Activated naive CD8-positive, alpha-beta T cell treated with anti-CD3 and anti-CD28 coated beads, Interleukin-2, amount 10 ng/mL, durations not matched to agents 7 days and 5 days (primary cell): ENCODE data around the gene PDE8A. TPM values are rescaled to one million over a fixed set of nuclear protein-coding genes. Genes with fewer than 3 reads are reported as not detected.

Experiments
- ATAC-seq: fragments of 150-1000 bp; cut with Tn5 transposase; one replicate; pipeline ENCODE4 v1.10.0; 2021; ENCODE audit warnings: low read depth, moderate library complexity
- POLR2A ChIA-PET: fragments of 350-600 bp; sonication (Branson Sonifier 250); formaldehyde crosslinking; loops from one replicate; lab custom pipeline; 2021; ENCODE audit warnings: antibody characterized with exemption; lab: Charles Lee
- DNase-seq: peaks from one replicate; pipeline ENCODE4 v3.0.0; 2021
- H3K27ac Mint-ChIP-seq: one replicate; pipeline ENCODE4 v1.8.0; 2022; ENCODE audit warnings: mild to moderate bottlenecking, mixed read lengths
- H3K27me3 Mint-ChIP-seq: one replicate; pipeline ENCODE4 v1.8.0; 2022; ENCODE audit warnings: mild to moderate bottlenecking, moderate library complexity, mixed read lengths
- H3K36me3 Mint-ChIP-seq: one replicate; pipeline ENCODE4 v1.8.0; 2021; ENCODE audit warnings: mild to moderate bottlenecking, mixed read lengths
- H3K4me1 Mint-ChIP-seq: one replicate; pipeline ENCODE4 v1.8.0; 2021; ENCODE audit warnings: mixed read lengths
- H3K4me3 Mint-ChIP-seq: one replicate; pipeline ENCODE4 v1.8.0; 2022; ENCODE audit warnings: mild to moderate bottlenecking, moderate library complexity, mixed read lengths
- H3K9me3 Mint-ChIP-seq: one replicate; pipeline ENCODE4 v1.8.0; 2021; ENCODE audit warnings: mixed read lengths
- total RNA-seq, 2 experiments: library from RNA; stranded (reverse); gene quantifications; one replicate each; pipeline ENCODE4 v1.2.3, GENCODE V29; 2021

Gene PDE8A
- total RNA-seq, 2 experiments from 2014 or later = 22.3 to 27.7 TPM

DNA sequence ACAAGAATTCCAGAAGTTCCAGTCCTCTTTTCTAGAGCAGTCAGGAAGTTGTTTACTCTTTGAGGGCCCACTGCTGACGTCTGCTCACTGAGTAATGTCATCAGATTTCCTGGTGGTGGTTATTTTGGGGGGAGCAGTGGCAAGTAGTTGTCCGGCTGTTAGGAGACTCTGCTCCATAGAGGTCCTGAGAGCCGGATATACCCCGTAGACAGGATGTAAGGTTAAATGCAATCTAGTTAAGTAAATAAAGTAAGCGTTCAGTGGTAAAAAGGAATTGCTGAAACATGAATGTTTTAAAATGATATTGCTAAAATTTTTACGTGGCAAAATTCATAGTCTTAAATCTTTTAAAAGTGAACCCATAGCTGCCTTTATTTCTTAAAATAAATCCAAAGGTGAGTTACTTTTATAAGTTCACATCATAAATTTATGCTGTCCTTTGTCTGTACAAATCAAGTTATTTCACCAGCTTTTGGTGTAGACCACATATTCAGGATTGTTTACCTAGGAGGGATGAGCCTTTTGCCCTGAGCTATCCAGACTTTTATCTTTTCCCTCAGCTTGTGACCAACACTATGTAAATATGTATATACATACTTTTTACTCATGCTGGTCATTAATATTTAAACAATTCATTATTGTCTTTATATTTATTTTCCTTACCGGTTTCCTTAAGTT is 65.8 kb downstream of the PDE8A start:
- Mint-ChIP-seq H3K4me1 (peaks cover 30% of the 10 kb centered on the region), H3K27me3 (no peaks in the 10 kb centered on the region)
- no peak for DNase-seq

DNA sequence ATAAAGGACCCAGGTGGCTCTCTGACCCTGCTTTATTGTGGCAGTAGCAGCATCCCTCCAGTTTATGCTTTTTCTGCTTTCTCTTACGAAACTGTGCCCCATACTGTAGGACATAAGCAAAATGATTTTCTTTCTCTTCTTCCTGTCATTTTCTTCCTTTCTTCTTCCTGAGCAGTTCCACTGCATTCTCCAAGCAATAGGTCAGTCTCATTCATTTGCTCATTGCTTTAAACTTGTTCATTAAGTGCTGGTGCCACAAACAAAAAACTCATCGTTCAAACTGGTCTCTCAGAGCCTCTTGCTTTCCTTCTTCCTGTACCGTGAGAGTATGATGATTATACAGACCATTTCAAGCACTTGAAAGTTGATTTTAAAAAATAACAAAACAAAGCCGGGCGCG is 66.8 kb downstream of the PDE8A start:
- POLR2A ChIA-PET = interaction anchor here (1.4 kb wide), 1 partner anchor 67 kb away, joined by 4 read pairs; no protein-coding TSS in a partner anchor
- Mint-ChIP-seq H3K27ac (peak overlapping the region; percentile 43), H3K36me3 (peaks cover 15% of the 10 kb centered on the region), H3K4me1 (peaks cover 31% of the 10 kb centered on the region), H3K27me3 (no peaks in the 10 kb centered on the region), H3K4me3 (peak overlapping the region; percentile 17), H3K9me3 (peaks cover 6% of the 10 kb centered on the region)
- DNase-seq (no peak), ATAC-seq (no peak)

More for the DNA sequence above, 65.8 kb downstream of the PDE8A start:
- Mint-ChIP-seq H3K27ac (peak overlapping the region; percentile 60), H3K9me3 (peaks cover 2% of the 10 kb centered on the region), H3K36me3 (peaks cover 9% of the 10 kb centered on the region), H3K4me3 (peak overlapping the region; percentile 41)
- ATAC-seq = peak; percentile 78
- POLR2A ChIA-PET = interaction anchor here (1.4 kb wide), 1 partner anchor 66 kb away, joined by 4 read pairs; no protein-coding TSS in a partner anchor

DNA sequence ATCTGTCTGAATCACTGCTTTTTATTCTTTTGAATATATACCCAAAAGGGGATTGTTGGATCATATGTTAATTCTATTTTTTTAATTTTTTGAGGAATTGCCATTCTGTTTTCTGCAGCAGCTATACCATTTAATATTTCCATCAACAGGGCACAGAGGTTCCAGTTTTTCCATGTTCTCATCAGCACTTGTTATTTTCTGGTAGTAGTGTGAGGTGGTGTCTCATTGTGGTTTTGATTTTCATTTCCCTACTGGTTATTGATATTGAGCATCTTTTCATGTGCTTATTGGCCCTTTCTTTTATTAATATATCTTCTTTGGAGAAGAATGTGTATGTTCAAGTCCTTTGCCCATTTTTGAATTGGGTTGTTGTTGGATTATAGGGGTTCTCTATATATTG is 68.1 kb downstream of the PDE8A start:
- no peak overlapping the region for H3K27ac Mint-ChIP-seq
- no peaks in the 10 kb centered on the region for H3K27me3 Mint-ChIP-seq
- DNase-seq (no peak), ATAC-seq (no peak)
- POLR2A ChIA-PET = no interaction called here
- peaks cover 20% of the 10 kb centered on the region for H3K36me3 Mint-ChIP-seq
- no peak overlapping the region for H3K4me3 Mint-ChIP-seq
- peaks cover 7% of the 10 kb centered on the region for H3K9me3 Mint-ChIP-seq
- peaks cover 26% of the 10 kb centered on the region for H3K4me1 Mint-ChIP-seq

DNA sequence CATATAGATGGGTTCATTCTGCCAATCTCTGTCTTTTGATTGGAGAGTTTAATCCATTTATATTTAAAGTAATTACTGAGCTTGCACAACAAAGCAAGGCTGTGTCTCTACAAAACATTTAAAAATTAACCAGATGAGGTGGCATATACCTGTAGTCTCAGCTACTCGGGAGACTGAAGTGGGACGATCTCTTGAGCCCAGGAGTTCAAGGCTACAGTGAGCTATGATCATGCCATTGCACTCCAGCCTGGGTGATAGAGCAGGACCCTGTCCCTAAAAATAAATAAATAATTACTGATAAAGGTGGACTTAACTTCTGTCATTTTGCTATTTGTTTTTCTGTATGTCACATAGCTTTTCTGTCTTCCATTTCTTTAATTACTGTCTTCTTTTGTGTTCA is 78.1 kb downstream of the PDE8A start:
- peaks cover 27% of the 10 kb centered on the region for H3K9me3 Mint-ChIP-seq
- ATAC-seq (no peak), DNase-seq (no peak)
- peaks cover 12% of the 10 kb centered on the region for H3K4me1 Mint-ChIP-seq
- no peak overlapping the region for H3K27ac Mint-ChIP-seq
- POLR2A ChIA-PET = no interaction called here
- H3K27me3 Mint-ChIP-seq = no peaks in the 10 kb centered on the region
- peaks cover 49% of the 10 kb centered on the region for H3K36me3 Mint-ChIP-seq
- H3K4me3 Mint-ChIP-seq = no peak overlapping the region

DNA sequence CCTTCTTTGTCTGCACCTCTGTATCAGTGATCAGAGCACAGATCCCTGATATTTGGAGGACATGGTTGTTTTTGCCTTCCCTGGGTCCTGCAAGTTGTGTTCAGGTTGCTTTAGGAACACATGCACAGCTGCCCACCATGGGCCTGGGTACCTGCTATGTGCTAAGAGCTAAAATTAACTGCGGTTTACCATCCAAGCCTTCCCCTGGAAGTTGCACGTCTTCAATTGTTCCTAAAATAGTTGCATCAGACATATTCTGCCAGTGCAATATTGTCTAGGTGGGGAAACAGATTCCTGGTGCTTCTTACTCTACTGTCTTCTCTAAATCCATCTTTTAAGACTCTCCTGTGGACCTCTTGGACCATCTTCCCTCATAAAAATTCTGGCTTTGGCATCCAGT is 80.9 kb downstream of the PDE8A start:
- peaks cover 33% of the 10 kb centered on the region for H3K36me3 Mint-ChIP-seq
- no peak for ATAC-seq
- DNase-seq = no peak
- POLR2A ChIA-PET = no interaction called here
- peaks cover 9% of the 10 kb centered on the region for H3K4me1 Mint-ChIP-seq
- H3K9me3 Mint-ChIP-seq = peaks cover 20% of the 10 kb centered on the region
- no peak overlapping the region for H3K4me3 Mint-ChIP-seq
- no peaks in the 10 kb centered on the region for H3K27me3 Mint-ChIP-seq
- H3K27ac Mint-ChIP-seq = no peak overlapping the region

DNA sequence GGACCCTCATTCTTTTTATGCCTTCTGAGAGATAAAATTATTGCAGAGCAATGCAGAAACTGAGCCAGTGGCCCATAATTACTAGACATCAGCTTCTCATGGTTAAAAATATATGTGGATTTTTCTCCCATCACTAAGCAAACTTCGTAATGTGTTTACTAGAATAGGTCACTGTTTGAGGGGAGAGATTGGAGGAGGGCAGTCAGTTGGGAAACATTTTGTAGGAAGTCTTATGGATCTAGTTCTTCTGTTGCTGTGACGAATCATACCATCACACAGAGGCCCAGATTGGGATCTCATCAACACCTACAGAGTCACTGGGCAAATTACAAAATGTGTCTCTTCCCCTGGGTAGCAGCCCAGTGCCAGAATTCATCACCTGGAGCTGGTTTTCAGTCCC is 81.4 kb downstream of the PDE8A start:
- Mint-ChIP-seq H3K27ac (no peak overlapping the region), H3K27me3 (no peaks in the 10 kb centered on the region), H3K4me1 (peaks cover 9% of the 10 kb centered on the region), H3K9me3 (peaks cover 17% of the 10 kb centered on the region), H3K36me3 (peaks cover 29% of the 10 kb centered on the region), H3K4me3 (no peak overlapping the region)
- POLR2A ChIA-PET = no interaction called here
- ATAC-seq (no peak), DNase-seq (no peak)

DNA sequence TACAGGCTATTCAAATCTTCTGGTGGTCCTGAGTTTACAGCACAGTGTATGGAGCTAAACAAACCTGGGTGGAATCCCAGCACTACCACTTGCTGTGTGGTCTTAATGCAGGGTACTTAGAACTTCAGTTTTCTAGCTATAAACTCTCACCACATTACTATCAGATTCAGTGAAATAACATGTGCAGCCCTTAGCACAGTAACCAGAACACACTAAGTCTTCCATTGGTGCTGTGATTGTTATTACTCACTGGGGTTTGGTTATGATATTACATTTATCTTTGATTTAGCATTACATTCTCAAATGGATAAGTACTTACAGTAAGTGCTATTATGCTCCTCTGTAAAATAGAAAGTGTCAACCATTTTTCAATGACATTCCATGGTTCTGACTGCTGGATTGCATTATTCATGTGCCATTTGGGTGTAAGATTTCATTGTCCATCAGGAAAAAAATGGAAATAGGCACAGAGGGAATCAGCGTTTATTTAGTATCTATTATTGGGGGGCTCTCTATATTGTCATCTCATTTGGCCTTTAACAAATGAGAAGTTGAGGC is 81.9 kb downstream of the PDE8A start:
- POLR2A ChIA-PET = no interaction called here
- ATAC-seq (no peak), DNase-seq (no peak)
- Mint-ChIP-seq H3K27ac (no peak overlapping the region), H3K9me3 (peaks cover 15% of the 10 kb centered on the region), H3K27me3 (no peaks in the 10 kb centered on the region), H3K4me3 (no peak overlapping the region), H3K4me1 (peaks cover 9% of the 10 kb centered on the region), H3K36me3 (peaks cover 31% of the 10 kb centered on the region)

DNA sequence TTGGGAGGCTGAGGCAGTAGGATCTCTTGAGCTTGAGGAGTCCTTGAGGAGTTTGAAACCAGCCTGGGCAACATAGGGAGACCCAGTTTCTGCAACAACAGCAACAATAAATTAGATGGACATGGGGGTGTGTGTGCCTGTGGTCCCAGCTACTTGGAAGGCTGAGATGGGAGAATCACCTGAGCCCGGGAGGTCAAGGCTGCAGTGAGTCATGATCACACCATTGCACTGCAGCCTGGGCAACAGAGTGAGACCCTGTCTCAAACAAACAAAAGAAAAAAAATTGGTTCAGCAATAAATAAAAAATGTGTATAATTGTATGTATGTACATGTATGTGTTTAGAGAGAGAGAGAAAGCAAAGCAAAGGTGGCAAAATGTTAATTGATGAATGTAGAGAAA is 83.1 kb downstream of the PDE8A start:
- Mint-ChIP-seq H3K27me3 (no peaks in the 10 kb centered on the region), H3K4me1 (peaks cover 7% of the 10 kb centered on the region), H3K4me3 (no peak overlapping the region), H3K27ac (no peak overlapping the region), H3K36me3 (peaks cover 27% of the 10 kb centered on the region), H3K9me3 (peaks cover 10% of the 10 kb centered on the region)
- POLR2A ChIA-PET = no interaction called here
- DNase-seq = no peak
- ATAC-seq = no peak

DNA sequence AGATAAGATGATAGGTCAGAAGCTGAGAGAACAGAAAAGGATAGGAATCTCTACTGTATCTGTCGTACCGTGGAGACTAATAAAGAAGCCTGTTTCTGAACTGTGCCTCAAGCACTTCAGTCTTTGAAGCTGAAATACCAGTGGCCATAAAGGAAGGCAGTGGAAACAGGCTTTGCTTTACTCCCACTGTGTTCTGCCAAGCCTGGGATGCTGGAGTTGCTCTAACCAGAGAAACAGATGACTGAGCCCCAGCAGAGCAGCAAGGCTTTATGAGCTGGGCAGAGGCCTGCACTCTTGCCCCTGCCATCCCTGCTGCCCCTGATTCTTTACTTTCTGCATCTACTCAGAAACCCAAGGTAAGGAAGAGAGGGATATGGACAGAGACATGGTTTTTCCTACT is 89.4 kb downstream of the PDE8A start:
- Mint-ChIP-seq H3K36me3 (peaks cover 21% of the 10 kb centered on the region), H3K27ac (no peak overlapping the region), H3K4me3 (no peak overlapping the region), H3K4me1 (peaks cover 4% of the 10 kb centered on the region), H3K27me3 (no peaks in the 10 kb centered on the region), H3K9me3 (no peaks in the 10 kb centered on the region)
- no peak for ATAC-seq
- POLR2A ChIA-PET = no interaction called here
- DNase-seq = no peak

DNA sequence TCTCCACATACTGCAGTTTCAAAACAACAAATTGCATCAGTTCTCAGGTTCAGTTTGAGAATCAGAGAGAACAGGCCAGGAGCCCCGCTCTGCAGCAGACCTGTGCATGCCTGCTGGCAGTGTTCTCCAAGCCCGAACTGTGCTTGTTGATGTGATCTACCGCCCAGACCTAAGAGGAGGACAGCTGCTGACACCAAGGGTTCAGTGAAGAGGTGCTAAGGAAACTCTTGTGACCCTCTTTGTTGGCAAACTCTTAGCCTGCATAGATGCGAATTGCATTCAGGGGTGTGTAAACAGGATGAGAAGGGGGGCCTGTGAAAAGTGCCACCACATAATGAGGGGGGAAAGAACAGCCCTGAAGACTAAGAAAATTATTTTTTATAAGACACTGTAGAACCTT is 89.8 kb downstream of the PDE8A start:
- H3K4me3 Mint-ChIP-seq = no peak overlapping the region
- H3K27me3 Mint-ChIP-seq = no peaks in the 10 kb centered on the region
- H3K36me3 Mint-ChIP-seq = peaks cover 21% of the 10 kb centered on the region
- H3K9me3 Mint-ChIP-seq = no peaks in the 10 kb centered on the region
- DNase-seq (no peak), ATAC-seq (no peak)
- H3K4me1 Mint-ChIP-seq = peaks cover 4% of the 10 kb centered on the region
- POLR2A ChIA-PET = no interaction called here
- H3K27ac Mint-ChIP-seq = no peak overlapping the region

DNA sequence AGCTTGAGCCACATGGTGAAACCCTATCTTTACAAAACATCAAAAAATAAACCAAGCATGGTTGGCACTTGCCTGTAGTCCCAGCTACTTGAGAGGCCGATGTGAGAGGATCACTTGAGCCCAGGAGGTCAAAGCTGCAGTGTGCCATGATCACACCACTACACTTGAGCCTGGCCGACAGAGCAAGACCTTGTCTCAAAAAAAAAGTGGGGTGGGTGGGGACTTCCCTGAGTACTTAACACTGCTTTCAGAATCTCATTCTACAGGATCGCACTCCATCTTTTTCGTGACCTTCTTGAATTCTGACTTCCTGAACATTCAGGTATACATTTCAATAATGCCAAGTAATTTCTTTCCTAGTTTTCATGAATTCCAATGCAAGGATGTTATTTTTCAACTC is 91.3 kb downstream of the PDE8A start:
- Mint-ChIP-seq H3K9me3 (no peaks in the 10 kb centered on the region), H3K27me3 (no peaks in the 10 kb centered on the region), H3K27ac (no peak overlapping the region), H3K4me3 (no peak overlapping the region), H3K4me1 (peaks cover 4% of the 10 kb centered on the region), H3K36me3 (peaks cover 26% of the 10 kb centered on the region)
- ATAC-seq (no peak), DNase-seq (no peak)
- POLR2A ChIA-PET = no interaction called here

DNA sequence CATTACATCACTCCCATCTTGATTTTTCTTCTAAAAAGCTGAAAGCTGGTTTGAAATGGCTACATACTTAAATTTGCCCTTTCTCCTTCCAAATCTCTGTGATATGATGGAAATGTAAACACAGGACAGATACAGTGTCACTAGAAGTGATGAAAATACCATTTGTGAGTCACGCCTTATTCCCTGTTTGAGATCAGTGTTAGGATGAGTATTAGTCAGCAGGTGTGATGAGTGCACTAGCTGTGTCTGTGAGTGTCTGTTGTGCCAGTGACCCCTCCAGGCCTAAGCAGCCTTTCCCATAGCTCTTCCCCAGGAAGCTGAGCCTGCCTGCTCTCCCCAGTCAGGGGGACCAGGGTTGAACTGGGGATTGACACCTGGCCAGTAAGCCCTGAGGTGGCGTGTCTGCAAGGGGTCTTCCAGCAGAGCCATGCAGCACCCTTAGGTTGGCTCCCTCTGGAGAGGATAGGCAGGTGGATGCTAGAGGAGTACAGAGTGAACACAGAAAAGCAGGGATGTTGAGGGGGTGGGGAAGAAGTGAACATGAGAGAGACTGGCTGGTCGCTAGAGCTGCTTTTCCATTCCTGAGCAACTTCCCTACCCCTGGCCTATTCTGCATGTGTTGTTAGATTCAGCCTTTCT is 92.0 kb downstream of the PDE8A start:
- Mint-ChIP-seq H3K4me1 (peaks cover 4% of the 10 kb centered on the region), H3K27me3 (no peaks in the 10 kb centered on the region), H3K27ac (no peak overlapping the region), H3K4me3 (no peak overlapping the region), H3K9me3 (no peaks in the 10 kb centered on the region), H3K36me3 (peaks cover 24% of the 10 kb centered on the region)
- POLR2A ChIA-PET = no interaction called here
- ATAC-seq (no peak), DNase-seq (no peak)

DNA sequence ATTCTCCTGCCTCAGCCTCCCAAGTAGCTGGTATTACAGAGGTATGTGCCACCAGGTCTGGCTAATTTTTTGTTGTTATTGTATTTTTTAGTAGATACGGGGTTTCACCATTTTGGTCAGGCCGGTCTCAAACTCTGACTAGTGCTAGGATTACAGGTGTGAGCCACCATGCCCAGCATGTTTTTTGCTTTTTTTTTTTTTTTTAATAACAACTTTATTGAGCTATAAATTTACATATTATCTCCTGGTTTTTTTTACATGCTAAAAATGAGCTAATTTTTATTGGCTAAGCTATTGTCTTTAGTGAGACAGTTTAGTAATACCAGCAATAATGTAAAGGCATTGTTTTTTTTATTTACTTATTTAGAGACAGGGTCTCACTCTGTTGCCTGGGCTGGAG is 105.2 kb downstream of the PDE8A start:
- no peak for ATAC-seq
- Mint-ChIP-seq H3K27me3 (no peaks in the 10 kb centered on the region), H3K4me1 (no peaks in the 10 kb centered on the region), H3K36me3 (peaks cover 14% of the 10 kb centered on the region), H3K4me3 (no peak overlapping the region), H3K9me3 (no peaks in the 10 kb centered on the region), H3K27ac (no peak overlapping the region)
- DNase-seq = no peak
- POLR2A ChIA-PET = no interaction called here

DNA sequence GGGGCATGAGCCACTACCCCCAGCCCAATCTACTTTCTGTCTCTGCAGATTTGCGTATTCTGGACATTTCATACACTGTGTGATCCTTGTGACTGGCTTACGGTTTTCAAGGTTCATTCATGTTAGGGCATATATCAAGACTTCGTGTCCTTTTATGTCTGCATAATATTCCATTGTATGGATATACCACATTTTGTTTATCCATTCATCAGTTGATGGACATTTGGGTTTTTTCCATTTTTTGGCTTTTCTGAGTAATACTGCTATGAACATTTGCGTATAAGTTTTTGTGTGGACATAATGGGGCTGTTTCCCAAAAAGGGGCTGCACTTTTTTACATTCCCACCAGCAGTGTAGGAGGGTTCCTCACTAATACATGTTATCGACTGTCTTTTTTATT is 106.6 kb downstream of the PDE8A start:
- no peak for ATAC-seq
- Mint-ChIP-seq H3K4me1 (no peaks in the 10 kb centered on the region), H3K27me3 (no peaks in the 10 kb centered on the region), H3K36me3 (peaks cover 14% of the 10 kb centered on the region), H3K4me3 (no peak overlapping the region), H3K9me3 (no peaks in the 10 kb centered on the region), H3K27ac (no peak overlapping the region)
- DNase-seq = no peak
- POLR2A ChIA-PET = no interaction called here
